Measurements from ENCODE around the gene E2F2.
"Not testable (repeated sequence)": the region's sequence is repeated elsewhere in the genome, so short reads cannot be mapped to it uniquely, and the experiment has no call there.

The E2F2 gene

GRCh38 chr1:23545851-23546250, 14.8 kb upstream of the E2F2 start:
- no peak for DNase-seq

- peak; percentile 79 for DNase-seq
These were observed 13.7 kb upstream of the E2F2 start for GRCh38 chr1:23544444-23545389.

- DNase-seq: no peak
These were observed 12.8 kb upstream of the E2F2 start for GRCh38 chr1:23543707-23544443.

- DNase-seq: not testable (repeated sequence)
These were observed 11.9 kb upstream of the E2F2 start for GRCh38 chr1:23542940-23543339.

DNA sequence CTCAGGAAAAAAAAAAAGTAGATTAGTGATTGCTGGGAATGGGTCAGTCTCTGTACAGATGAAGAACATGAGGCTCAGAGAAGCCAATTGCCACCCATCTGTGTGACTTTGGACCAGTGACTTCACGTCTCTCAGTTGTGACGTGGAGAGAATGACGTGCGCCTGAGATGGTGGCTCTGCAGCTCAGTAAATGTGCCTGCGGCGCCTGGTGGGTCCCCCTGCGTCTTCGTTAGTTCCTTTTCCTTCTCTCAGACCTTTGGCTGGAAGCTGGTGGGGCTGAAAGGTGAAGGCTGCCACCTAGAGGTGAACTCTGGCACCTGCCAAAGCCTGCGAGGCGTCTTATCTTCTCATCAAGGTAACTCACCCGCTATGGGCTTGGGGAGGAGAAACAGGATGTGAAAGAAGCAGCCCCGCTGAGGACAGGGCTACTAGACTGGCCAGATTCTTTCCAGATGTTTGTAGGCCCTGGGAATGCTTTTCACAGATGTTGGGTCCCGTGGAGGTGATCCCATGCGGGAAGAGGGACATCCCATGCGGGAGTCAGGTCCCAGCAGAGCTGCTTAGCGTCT, 8.7 kb upstream of the E2F2 start:
- DNase-seq: peak; percentile 94

- no peak for DNase-seq
These were observed 6.4 kb upstream of the E2F2 start for GRCh38 chr1:23537296-23537973.

- DNase-seq: peak; percentile 78
These were observed 2.4 kb upstream of the E2F2 start for GRCh38 chr1:23533246-23534023.

DNA sequence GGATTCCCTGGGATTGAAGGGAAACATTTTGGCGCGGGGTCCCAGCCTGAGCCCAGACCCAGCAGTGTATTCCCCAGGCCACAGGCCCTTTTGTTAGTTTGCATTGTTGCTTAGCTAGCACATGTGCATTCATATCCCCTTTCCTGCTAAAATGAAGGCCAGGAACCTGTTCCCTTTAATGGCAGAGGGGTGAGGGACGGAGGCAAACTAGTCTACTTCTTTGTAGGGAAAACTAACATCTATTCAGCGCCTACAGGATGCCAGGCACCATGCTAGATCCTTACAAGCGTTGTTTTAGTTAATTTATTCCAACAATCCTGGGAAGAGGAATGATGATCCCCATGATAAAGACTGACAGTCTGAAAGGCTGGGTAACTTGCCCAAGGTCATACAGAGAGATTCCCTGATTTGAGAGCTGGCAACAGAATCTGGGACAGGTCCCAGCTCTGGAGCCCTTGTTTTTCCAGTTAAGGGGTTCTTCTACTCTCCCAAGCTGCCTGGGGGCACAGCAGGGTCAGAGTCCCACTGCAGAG, 595 bp upstream of the E2F2 start:
- DNase-seq: no peak

DNA sequence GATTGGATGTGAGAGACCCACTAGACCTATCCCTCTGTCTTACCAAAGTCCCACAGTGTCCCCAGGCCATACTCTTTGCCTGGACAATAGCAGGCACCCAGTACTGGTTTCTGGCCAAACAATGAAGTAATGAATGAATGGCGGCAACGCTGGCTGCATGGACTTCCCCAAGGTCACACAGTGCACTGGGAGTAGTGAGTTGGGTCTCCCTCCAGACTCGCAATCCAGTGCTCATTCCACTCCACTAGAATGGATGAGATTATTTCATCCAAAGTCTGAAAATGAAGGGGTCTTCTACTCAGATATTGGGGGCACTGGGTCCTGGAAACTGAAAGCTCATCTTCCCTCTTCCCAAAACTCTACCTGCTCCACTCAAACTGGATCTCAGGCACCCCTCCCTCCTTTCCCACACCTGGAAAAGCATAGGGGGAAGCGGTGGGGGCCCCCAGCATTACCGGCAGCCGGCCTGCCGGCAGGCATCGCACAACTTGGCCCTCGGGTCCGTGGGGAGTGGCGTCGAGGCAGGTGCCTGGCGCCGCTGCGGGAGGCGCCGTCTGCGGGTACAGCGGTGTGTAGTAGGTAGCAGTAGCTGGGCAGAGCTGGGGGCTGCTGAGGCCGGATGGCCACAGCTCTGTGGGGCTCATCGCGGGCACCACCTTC, 816 bp downstream of the E2F2 start:
- peak; percentile 48 for DNase-seq

- no peak for DNase-seq
These were observed 1.6 kb downstream of the E2F2 start for GRCh38 chr1:23529146-23530086.

DNA sequence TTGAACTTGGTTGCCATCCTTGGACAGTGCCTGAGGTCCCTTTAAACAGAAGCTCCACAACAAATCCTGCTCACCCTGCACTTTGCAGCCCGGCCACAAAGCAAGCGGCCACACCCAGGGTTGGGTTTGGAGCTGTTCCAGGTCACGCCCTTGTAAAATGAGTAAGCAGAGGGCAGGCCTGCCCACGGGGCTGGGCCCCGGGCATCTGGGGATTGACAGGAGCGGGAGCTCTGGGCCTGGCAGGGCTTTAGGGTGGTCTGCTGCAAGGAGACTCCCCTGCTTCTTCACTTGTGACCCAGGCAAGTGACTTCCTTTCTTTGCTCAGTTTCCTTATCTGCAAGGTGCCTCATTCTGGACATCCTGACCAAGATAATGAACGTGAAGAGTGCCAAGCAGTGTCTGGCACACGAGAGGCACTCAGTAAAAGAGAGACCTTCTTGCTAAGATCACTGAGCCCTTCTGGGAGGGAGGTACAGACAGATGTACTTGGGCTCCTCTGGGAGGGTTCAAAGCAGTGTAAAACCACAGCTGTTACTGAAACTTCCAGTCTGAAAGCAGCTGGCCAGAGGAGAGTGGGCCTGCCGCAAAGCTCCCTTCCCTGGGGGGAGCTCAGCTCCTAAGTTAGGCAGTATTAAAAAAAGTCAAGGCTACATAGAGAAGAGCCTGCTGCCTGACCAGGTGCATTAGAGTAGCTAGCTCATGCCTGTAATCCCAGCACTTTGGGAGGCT, 2.6 kb downstream of the E2F2 start:
- DNase-seq: peak; percentile 87

- no peak for DNase-seq
These were observed 3.2 kb downstream of the E2F2 start for GRCh38 chr1:23527900-23528249.

DNA sequence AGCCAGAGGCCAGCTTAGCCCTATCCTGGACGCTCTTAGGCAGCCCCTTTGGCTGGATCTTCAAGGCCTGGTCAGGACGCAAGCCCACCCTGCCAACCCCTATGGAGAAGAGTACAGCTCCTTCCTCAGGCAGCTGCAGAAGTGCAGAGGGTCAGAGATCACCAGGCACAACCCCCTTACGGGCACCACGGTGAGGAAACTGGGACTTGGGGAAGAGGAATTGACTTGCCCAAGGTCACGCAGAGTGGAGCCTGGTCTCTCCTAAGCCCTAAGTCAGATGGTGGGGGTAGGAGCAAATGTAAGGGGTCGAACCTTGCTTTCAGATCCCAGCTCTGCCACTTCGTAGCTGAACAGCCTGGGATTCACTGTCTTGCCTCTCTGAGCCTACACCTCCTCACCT, 3.7 kb downstream of the E2F2 start:
- no peak for DNase-seq

- DNase-seq: no peak
These were observed 4.5 kb downstream of the E2F2 start for GRCh38 chr1:23526329-23527041.

GRCh38 chr1:23525558-23526250, 5.3 kb downstream of the E2F2 start:
- DNase-seq: peak; percentile 38

DNA sequence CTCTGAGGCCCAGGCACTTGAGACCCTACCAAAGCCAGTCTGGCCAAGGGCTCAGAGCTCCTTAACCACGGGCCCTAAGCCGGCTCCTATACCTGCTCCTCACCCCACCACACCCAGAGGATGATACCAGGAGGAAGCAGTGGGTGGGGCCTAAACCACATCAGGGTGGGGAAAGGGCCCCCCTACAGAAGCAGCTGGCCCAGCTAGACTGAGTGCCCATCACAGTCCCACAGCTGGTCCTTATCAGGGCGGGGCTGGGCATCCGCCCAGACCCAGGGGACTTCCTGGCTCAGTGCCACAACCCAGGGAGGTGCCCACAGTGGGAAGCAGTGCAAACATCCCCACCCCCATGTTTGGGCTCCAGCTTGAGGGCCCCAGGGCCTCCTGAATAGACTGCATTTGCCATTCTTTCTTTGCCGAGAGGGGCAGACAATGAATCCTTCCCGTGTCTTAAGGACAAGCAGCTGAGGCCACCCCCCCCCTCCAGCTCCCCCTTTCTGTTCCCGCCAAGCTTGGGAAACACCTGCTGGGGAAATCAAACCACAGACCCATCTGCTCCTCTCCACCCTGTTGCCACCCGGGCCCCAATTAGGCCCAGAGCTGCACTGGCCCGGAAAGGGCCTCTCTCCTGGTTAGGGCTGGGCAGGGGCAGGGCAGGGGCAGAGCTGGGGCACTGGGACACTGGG, 6.2 kb downstream of the E2F2 start:
- DNase-seq: peak; percentile 42

- no peak for DNase-seq
These were observed 6.9 kb downstream of the E2F2 start for GRCh38 chr1:23524163-23524562.
